GM21528 (cell line): ENCODE data around the gene ATP1B3.
"Not testable (repeated sequence)": the region's sequence is repeated elsewhere in the genome, so short reads cannot be mapped to it uniquely, and the experiment has no call there.

Source experiments
- ATAC-seq: cut with Tn5 transposase; IDR thresholded peaks from one replicate; pipeline ENCODE4 v1.9.1; 2021; ENCODE audit warnings: mild to moderate bottlenecking, moderate library complexity; ENCODE audit not compliant: unreplicated experiment, low FRiP score

Gene ATP1B3

GRCh38 chr3:141876381-141876890 is at the start of gene ATP1B3:
Gene ATP1B3, plus strand, starts transcription at chr3:141876643. Its CDS starts 159 bp downstream, at chr3:141876802.
- ATAC-seq, result peak; percentile 77

DNA sequence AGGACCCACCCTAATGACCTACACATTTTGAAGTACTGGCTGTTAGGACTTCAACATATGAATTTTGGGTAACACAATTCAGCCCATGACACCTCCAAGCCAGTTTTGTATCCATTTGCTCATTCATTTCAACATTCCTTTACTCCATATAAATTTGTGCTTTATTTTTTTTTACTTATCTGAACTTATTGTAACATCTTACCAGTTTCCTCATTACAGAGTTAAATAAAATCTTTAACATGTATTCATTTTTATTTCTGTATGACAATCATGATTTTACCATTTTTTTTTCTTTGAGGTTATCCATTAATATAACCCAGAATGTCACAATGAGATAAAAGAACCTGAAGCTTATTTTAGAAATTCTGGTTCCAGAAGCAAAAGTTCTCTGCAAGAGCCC is 48.0 kb upstream of the ATP1B3 start:
- no peak for ATAC-seq

DNA sequence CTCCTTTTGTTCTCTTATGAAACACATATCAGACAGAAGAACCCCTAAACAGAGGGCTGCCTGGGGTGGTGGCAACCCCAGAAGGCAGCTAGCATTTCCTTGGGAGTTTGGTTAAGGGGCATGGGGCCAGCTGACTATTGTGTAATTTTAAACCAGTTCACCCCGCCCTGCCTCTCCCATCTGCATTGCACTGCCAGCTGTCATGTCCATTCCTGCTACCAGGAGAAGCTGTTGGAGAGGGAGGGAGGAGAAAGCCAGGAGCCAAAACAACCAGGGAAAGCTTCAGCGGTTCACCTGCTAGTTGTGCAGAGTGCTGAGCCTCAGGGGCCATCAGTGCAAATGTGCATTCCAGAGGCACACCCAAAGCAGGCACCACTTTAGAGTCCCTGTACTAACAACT is 47.6 kb upstream of the ATP1B3 start:
- ATAC-seq, result no peak

GRCh38 chr3:141830508-141830907 is 45.9 kb upstream of the ATP1B3 start:
- ATAC-seq, result no peak

DNA sequence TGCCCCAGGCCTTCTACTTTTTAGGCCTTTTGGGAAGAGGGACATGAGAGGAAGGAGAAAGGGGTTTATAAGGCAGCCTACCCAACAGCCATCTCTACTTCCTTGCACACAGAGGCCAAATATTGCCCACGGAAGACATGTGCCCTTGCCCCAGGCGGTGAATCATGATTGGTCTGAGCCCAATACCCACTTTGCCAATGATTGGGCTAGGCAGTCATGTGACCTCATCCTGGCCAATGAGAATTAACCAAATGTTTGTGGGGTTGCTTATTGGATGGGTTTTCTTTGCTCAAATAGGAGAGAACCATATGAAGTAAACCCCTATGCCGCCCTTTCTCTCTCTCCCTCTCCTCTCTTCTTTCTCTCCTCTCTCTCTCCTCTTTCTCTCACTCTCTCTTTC is 42.2 kb upstream of the ATP1B3 start:
- no peak for ATAC-seq

DNA sequence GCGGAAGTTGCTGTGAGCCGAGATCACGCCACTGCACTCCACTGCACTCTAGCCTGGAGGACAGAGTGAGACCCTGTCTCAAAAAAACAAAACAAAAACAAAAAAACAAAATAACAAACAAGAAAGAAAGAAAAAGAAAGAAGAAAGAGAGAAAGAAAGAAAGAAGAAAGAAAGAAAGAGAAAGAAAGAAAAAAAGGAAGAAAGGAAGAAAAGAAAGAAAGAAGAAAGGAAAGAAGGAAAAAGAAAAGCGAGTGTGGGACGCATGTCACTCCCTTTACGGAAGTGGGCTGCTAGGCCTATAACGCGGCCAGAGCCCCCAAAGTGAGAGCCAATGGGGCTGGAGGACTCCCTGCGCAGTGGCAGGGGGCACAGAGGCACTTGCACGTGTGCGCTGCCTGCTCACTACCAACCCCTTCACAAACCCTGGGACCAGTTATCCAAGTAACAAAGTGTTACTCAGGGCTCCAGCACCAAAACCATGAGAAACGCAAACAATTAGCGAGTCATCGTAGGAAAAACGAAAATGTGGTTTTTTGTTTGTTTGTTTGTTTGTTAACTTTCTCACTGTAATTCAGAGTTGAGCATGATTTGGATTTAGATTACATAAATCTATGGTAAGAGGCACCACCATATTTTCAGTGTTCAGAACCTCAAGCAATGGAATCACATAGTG is 40.8 kb upstream of the ATP1B3 start:
- ATAC-seq, result no peak

GRCh38 chr3:141839389-141839788 is 37.1 kb upstream of the ATP1B3 start:
- ATAC-seq, result no peak

DNA sequence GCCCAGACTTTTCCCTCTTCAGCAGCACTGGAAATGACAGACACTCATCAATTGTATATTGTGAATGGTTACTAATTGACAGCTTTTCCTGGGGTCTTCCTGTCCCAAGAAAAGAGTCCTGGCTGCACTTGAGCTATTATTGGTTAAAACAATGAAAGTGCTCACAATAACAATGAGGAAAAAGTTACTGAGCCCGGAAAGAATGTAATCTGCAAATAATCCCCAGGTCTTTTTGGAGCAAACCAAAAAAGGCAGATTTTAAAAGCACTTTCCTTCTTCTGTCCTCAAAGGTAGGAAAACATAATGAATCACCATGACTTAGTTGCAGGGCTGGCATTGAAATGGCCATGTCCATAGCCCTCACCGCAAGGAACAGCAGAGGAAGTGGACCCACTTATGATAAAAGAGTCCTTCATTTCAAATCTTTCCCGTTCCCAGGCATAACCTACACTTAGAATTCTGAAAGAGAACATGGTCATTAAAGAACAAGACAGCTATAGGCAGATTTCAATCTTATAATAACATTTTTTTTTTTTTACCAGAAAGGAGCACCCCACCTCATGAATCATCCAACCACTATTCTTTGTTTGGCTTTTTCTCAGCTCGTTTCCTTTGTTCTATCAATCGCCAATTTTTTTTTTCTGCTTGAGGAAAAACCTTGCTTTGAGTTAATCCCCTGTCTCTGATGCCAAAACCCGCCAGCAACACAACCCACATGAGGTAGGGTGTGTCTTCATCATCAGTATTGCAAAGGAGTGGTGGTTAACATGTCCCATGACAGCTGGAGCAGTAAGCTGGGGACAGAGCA is 35.5 kb upstream of the ATP1B3 start:
- no peak for ATAC-seq

DNA sequence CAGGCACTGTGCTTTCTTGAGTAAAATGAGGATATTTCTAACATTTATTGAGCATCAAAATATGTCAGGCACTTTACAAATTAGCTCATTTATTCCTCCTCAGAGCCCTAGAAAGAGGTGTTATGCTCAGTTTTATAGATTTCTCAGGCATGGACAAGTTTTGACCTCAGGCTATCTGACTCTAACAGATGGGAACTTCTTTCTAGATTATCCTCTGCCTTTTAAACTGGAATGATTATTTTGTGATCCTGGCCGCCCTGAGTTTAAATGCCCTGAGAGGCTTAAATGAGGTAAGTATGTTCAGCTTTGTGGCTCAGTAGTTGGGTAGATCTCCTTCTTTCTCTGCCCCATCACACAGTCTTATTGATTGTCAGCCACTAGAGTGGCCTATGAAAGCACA is 32.3 kb upstream of the ATP1B3 start:
- no peak for ATAC-seq

- no peak for ATAC-seq
Observed at GRCh38 chr3:141844812-141845211, 31.6 kb upstream of the ATP1B3 start.

- no peak for ATAC-seq
Observed at GRCh38 chr3:141845407-141846049, 30.9 kb upstream of the ATP1B3 start.

DNA sequence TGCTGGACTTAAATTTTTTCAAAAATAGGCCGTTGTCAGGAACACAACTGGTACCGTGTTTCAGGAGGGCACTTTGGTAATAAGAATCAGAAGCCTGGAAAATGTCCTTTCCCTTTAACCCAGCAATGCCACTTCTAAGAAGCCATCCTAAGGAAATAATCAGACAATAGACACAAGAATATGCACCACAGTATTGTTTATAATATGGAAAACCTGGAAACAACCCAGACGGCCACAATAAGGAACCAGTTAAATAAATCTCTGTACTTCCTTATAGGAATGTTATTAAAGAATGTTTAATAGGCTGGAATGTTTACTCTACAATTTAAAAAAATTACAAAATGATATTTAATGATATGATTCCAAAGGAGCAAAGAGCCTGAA is 30.4 kb upstream of the ATP1B3 start:
- no peak for ATAC-seq

DNA sequence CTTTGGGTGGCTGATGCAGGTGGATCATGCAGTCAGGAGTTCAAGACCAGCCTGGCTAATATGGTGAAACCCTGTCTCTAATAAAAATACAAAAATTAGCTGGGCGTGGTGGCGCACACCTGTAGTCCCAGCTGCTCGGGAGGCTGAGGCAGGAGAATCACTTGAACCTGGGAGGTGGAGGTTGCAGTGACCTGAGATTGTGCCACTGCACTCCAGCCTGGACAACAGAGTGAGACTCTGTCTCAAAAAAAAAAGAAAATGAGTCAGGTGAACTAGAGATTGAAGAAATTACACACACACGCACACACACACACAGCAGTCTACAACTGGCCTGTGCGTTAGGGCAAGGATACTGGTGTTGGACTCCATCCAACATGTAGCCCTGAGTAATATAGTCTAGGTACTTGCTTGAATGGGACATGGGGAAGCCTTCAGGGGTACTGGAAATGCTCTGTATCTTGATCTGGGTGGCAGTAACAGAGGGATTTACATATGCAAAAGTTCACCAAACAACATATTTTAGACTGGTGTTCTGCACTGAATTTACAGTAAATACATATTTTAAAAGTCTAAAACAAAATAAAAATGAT is 28.2 kb upstream of the ATP1B3 start:
- not testable (repeated sequence) for ATAC-seq

- ATAC-seq, result no peak
Observed at GRCh38 chr3:141849056-141849815, 27.2 kb upstream of the ATP1B3 start.

DNA sequence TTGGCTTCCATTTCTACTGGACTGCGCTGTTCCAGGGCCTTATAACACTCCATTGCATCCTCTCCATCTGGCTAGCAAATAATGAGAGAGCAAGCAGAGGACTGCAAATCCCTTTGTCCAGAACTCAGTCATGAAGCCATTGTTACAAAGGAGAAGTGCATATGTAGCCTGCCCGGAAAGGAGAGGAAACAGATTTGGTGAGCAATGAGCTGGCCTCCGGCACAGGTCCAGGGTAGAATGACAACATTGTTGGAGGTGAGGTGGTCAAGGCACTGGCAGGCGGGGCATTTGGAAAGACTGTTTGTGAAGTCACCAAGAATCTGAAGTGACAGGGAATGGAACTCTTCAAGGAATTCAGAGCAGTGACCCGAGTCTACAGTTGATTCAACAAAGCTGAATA is 25.0 kb upstream of the ATP1B3 start:
- ATAC-seq, result no peak

DNA sequence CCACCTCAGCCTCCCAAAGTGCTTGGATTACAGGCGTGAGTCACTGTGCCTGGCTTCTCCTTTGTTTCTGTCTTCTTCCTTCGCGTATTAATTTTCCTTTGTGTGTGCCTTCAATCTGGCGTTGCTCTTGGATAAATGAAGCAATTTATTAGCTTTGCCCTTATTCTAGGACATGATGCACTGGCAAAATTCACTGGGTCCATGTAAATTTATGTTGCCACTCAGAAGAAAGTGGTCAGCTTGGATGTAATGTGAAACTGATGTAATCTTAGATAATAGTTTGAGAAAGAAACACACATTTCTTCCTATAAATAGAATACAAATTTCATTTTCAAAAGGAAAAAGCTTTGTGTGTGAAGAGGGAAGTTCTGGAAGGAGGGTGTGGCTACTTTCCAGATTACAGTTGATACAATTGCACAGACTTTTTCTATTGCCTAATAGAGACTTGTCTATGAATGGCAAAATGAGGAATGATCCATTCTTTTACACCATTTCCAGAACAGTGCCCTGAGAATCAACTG is 23.3 kb upstream of the ATP1B3 start:
- no peak for ATAC-seq

GRCh38 chr3:141853629-141854168 is 22.7 kb upstream of the ATP1B3 start:
- no peak for ATAC-seq

DNA sequence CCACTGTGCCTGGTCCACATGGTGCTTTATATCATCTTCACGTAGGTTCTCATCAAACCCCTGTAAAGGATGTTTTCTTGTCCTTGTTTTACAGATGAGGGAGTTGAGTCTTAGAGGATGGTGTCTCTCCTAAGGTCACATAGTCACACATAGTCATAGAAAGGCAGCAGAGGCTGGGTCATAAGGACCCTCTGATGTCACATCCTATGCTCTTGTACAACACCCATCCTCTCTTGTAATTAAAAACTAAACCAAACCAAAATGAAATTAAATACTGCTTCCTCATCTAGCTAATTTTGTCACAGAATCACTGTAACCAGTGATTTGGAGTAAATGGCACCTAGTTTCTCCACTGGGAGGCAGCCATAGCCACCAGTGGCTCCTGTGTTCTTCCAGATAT is 21.8 kb upstream of the ATP1B3 start:
- ATAC-seq, result no peak

GRCh38 chr3:141858312-141858711 is 18.1 kb upstream of the ATP1B3 start:
- ATAC-seq, result no peak

- no peak for ATAC-seq
Observed at GRCh38 chr3:141859651-141860050, 16.8 kb upstream of the ATP1B3 start.
